ENCODE results near the gene PSMB4.
"Not testable (repeated sequence)": the region's sequence is repeated elsewhere in the genome, so short reads cannot be mapped to it uniquely, and the experiment has no call there.

The PSMB4 gene

GRCh38 chr1:151386002-151386401 lies 13.4 kb upstream of the PSMB4 start:
- DNase-seq (ENCODE audit: low spot score) (no peak), FAIRE-seq (no peak)

DNA sequence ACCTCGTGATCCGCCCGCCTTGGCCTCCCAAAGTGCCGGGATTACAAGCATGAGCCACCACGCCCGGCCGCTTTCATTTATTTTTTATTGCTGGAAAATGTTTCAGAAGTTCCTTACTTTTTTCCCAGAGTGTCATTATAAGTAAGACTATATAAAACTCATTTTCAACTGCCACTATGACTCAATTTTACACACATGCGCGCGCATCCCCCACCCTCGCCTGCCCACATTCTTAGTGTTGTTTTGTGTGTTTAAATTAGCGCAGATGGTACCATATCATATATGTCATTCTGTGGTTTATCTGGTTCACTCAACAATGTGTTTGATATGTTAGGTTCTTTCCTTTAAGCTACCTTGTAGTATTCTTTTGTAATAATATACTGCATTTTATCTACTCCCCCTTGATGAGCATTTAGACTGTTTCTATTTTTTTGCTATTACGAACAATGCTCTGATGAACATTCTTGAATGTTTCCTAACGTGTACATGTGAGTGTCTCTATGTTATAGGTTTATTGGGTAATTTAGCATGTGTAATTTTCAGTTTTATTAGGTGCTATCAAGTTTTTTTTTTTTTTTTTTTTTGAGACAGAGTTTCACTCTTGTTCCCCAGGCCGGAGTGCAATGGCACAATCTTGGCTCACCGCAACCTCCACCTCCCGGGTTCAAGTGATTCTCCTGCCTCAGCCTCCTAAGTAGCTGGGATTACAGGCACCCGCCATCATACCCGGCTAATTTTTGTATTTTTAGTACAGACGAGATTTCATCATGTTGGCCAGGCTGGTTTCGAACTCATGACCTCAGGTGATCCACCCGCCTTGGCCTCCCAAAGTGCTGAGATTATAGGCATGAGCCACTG lies 8.9 kb upstream of the PSMB4 start:
- not testable (repeated sequence) for FAIRE-seq; DNase-seq (ENCODE audit: low spot score)

DNA sequence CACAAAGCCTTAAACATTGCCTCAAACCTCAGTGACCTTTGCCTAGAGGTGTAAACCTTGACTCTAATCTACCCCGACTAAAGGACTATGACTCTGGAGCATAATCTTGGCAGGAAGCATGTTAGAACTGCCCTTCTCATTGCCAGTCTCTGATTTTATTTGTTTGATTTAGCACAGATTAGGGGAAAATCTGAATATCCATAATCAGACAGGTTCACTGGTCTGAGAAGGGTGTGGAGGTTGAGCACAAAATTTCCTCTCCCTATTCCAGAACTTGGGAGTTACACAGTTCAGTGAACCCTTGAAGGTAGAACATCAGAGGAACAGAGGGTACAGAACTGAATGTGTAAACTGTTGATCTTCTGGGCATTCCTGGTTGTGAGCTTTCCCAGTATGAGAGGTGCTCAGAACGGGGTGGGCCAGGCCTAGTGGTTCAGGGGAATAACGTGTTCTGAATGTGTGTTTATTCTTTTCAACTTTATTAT lies 8.3 kb upstream of the PSMB4 start:
- DNase-seq (ENCODE audit: low spot score): no peak
- FAIRE-seq: no peak

GRCh38 chr1:151393583-151393982 lies 5.8 kb upstream of the PSMB4 start:
- DNase-seq (ENCODE audit: low spot score): no peak
- no peak for FAIRE-seq

GRCh38 chr1:151396265-151396664 lies 3.1 kb upstream of the PSMB4 start:
- DNase-seq (ENCODE audit: low spot score); FAIRE-seq: not testable (repeated sequence)

- FAIRE-seq: no peak
- no peak for DNase-seq (ENCODE audit: low spot score)
Observed at GRCh38 chr1:151401125-151401788, 1.9 kb downstream of the PSMB4 start.

DNA sequence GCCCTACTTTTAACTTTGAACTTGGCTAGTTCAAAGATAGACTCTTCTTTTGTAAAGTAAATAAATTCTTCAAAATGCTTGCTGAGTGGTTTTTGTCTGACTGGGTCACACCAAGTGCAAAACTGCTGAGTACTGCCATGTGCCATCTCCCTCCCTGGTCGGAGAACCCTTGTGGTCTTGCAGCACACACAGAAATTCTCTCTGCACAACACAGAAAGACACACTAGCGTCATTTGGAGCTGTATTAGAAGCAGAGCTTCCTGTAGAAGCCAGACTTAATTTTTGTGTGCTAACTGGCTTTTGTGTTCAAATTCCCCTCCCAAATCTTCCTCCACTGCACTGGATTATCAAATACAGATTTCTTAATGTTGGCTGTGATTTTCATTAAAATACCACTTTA lies 2.5 kb downstream of the PSMB4 start:
- no peak for FAIRE-seq
- no peak for DNase-seq (ENCODE audit: low spot score)

DNA sequence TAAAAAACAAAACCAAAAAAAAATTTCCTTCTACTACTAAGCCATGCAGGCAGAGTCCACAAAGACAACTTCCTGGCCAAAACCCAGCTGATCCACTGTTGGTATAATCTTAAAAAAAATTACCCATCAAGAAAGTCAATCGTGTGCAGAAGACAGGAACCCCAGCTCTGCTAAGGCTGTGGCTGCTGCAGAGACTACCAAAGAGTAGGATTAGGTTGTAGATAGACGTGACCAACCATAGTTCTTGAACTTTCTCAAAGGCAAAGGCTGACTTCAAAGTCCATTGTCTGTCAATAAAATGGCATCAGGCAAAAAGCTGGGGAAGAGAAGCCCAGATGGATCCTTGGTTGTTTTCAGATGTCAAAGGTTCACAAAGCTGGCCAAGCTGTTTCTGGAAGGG lies 3.4 kb downstream of the PSMB4 start:
- FAIRE-seq (no peak), DNase-seq (ENCODE audit: low spot score) (no peak)

GRCh38 chr1:151403612-151404011 lies 4.2 kb downstream of the PSMB4 start:
- DNase-seq (ENCODE audit: low spot score): no peak
- FAIRE-seq: no peak

GRCh38 chr1:151405187-151405951 lies 6.0 kb downstream of the PSMB4 start:
- DNase-seq (ENCODE audit: low spot score): no peak
- no peak for FAIRE-seq

- no peak for DNase-seq (ENCODE audit: low spot score)
- no peak for FAIRE-seq
Observed at GRCh38 chr1:151406176-151406575, 6.8 kb downstream of the PSMB4 start.

DNA sequence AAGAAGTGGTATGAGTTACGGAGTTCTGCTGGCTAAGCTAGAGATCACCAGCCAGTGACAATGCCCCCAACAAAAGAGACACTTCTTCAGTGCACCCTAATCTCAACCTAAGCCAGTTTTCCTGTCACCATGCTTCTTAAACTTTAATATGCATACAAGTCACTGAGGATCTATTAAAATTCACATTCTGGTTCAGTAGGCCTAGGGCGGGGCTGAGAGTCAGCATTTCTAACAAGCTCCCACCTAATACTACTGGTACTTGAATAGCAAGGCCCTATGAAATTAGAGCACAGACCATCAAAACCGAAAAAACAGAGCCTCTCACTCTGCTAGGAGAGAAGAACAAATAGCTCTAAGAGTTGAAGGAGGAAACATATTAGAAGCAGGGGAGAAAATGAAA lies 7.9 kb downstream of the PSMB4 start:
- FAIRE-seq (no peak), DNase-seq (ENCODE audit: low spot score) (no peak)

GRCh38 chr1:151408891-151409290 lies 9.5 kb downstream of the PSMB4 start:
- DNase-seq (ENCODE audit: low spot score) (no peak), FAIRE-seq (no peak)

DNA sequence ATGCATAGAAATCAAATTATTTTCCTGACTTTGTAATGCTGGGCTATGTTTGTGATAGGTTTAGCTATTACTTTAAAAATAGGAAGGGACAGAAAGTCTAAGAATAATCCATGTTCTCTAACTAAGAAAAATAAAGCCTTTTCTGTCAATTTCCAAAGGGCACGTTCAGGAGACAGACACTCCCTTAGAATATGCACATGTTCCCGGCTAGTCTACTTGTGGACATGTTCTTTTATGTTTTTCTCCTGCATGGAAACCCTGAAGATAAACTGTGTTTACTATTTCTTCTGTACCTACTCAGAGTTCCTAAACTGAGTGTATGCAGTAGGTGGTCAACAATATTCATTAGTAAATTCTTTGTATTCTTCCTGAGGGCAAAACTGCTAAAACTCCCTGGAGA lies 12.5 kb downstream of the PSMB4 start:
- DNase-seq (ENCODE audit: low spot score): no peak
- FAIRE-seq: no peak

DNA sequence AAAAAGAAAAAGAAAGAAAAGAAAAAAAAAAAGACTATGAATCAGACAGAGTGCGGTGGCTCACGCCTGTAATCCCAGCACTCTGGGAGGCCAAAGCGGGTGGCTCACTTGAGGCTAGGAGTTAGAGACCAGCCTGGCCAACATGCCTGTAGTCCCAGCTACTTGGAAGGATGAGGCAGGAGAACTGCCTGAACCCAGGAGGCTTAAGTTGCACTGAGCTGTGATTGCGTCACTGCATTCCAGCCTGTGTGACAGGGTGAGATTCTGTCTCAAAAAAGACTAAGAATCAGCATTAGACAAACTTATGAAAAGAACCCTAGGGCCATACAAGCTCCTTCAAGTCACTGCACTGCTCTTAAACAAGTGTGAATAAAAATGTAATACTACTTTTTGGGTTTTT lies 16.9 kb downstream of the PSMB4 start:
- FAIRE-seq: no peak

DNA sequence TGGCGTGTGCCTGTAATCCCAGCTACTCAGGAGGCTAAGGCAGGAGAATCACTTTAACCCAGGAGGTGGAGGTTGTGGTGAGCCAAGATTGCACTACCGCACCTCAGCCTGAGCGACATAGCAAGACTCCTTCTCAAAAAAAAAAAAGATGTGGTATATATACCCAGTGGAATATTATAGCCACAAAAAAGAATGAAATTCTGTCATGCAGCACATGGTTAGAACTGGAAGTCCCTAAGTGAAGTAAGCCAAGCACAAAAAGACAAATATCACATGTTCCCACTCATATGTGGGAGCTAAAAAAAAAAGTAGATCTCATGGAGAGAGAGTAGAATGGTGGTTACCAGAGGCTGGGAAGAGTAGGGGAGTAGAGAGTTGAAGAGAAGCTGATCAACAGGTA lies 18.7 kb downstream of the PSMB4 start:
- no peak for FAIRE-seq

More for the DNA sequence above, 16.9 kb downstream of the PSMB4 start:
- no peak for DNase-seq (ENCODE audit: low spot score)

DNA sequence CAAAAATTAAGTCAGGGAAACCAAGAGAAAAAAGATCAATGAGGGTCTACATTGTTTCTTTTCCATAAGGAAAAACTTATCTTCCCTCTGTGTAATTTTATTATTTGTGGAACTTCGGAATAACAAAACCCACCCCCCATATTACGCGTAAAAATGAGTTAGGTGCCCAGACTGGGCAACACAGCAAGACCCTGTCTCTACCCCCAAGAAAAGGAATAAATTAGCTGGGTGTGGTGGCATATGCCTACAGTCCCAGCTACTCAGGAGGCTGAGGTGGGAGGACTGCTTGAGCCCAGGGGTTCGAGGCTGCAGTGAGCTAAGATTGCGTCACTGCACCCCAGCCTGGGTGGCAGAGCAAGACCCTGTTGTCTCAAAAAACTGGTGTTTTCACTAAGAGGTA lies 20.4 kb downstream of the PSMB4 start:
- DNase-seq (ENCODE audit: low spot score) (no peak), FAIRE-seq (no peak)

More for the DNA sequence above, 18.7 kb downstream of the PSMB4 start:
- DNase-seq (ENCODE audit: low spot score): no peak

GRCh38 chr1:151425103-151425502 lies 25.7 kb downstream of the PSMB4 start:
- no peak for FAIRE-seq
- no peak for DNase-seq (ENCODE audit: low spot score)

DNA sequence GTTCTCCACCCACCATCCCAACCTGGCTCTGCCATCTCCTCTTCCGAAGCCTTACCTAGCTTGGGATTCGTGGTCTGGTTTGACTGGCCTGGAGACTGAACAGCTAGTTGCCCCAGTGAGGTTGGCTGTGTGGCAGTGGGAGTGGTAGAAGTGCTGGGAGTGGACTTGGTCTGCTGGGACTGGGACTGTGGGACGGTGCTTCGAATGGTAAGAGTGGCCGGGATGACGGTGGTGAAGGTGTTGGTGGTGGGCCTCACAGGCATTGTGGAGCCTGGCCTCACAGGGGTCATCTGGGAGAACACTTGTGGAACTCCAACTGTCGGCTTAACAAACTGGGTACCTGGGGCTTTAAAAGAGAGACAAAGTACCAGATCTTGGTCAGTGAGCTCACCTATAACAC lies 28.7 kb downstream of the PSMB4 start:
- FAIRE-seq: no peak

GRCh38 chr1:151433827-151434226 lies 34.5 kb downstream of the PSMB4 start:
- DNase-seq (ENCODE audit: low spot score); FAIRE-seq: not testable (repeated sequence)

More for the DNA sequence above, 28.7 kb downstream of the PSMB4 start:
- no peak for DNase-seq (ENCODE audit: low spot score)

GRCh38 chr1:151435174-151435573 lies 35.8 kb downstream of the PSMB4 start:
- DNase-seq (ENCODE audit: low spot score) (no peak), FAIRE-seq (no peak)

DNA sequence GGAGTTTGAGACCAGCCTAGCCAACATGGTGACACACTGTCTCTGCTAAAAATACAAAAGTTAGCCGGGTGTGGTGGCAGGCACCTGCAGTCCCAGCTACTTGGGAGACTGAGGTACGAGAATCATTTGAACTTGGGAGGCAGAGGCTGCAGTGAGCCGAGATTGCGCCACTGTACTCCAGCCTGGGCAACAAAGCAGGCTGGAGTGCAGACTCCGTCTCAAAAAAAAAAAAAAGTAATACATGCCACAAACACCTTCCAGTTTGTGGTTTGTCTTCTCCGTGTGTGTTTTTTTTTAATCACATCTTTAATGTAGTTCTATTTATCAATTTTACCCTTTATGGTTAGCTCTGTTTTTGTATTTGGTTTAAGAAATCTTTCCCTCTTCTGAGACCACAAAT lies 37.6 kb downstream of the PSMB4 start:
- DNase-seq (ENCODE audit: low spot score): no peak
- FAIRE-seq: no peak
